ENCODE data around the gene ARFGAP1. TPM values are rescaled to one million over a fixed set of nuclear protein-coding genes. Genes with fewer than 3 reads are reported as not detected.
A peak's percentile ranks its signal among the peaks of the same experiment; 100 is the strongest.

ARFGAP1 gene
- 60.8 TPM for total RNA-seq
- long read RNA-seq, transcript ARFGAP1-203 (13 exons, 3,281 nt): major isoform, 40 of 94 reads
- long read RNA-seq, transcript ARFGAP1-209 (4 exons, 2,727 nt): minor isoform, 6 of 94 reads
- long read RNA-seq, partial matches to known transcripts: 40 of 94 reads
- long read RNA-seq, other reads (novel, unspliced or antisense): 5 of 94 reads

GRCh38 chr20:63272105-63273058 lies at the start of gene ARFGAP1:
ARFGAP1 (plus strand) TSS chr20:63272813; CDS start chr20:63275581, 2,768 bp downstream.
- peak; percentile 95 for DNase-seq (ENCODE audit: low spot score)

GRCh38 chr20:63223121-63223825 lies 49.3 kb upstream of the ARFGAP1 start:
- no peak for DNase-seq (ENCODE audit: low spot score)

DNA sequence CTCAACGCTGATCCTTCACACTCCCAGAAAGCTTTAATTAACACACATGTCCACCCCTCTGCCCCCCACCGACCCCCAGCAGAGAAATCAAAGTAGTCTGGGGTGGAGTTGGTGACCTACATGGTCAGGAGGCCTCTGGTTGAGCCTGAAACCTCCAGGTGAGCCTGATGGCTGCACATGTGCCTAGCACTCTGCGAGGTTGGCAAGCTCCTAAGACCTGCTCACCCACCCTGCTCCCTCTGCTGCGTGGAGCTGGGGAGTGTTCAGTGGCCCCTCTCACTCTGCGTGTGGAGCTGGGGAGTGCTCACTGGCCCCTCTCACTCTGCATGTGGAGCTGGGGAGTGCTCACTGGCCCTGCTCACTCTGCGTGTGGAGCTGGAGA lies 48.8 kb upstream of the ARFGAP1 start:
- no peak for DNase-seq (ENCODE audit: low spot score)

DNA sequence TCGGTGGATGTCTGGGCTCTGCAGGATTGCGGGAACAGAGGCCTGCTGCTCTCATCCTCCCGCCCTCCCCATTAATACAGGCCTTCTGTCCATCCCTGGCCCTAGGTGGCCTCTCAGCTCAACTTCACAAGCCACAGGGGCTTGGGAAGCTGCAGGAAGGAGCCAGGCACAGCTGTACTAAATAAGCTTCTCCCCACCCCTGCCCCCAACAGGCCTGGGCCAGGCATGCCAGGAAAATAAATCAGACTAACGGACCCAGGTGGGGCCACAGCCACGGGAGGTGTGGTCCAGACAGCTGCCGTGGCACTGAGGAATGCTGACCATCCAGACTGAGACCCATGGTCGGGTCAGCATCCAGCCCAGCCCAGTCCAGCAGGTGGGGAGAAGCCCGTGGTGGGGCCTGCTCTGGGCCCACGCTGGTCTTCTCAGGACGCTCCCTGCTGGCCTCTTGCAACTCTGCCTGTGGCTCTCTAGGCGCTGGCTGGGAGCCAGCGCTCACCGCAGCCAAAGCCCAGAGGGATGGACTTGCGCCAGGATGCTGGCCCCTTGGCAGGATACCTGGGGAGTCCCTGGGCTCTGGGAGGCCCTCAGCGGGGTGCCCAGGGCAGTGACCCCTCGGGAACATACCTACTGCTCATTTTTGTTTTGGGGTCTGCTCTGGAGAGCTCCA lies 48.1 kb upstream of the ARFGAP1 start:
- no peak for DNase-seq (ENCODE audit: low spot score)

DNA sequence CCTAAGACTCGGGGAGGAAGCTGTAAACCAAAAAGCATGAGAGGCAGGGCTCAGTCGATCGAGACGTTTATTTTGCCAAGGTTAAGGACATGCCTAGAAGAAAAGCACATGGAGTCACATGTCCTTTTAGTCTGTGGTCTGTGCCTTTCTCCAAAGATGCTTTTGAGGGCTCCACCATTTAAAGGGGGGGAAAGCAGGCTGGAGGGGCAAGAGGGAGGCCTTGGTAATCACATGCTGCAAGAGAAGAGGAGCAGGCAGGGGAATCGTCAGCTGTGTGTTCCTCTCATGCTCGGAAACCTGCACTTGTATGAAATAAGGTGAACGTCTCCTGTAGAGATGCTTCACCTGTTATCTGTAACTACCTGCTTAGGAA lies 47.5 kb upstream of the ARFGAP1 start:
- no peak for DNase-seq (ENCODE audit: low spot score)

GRCh38 chr20:63226042-63226943 lies 46.3 kb upstream of the ARFGAP1 start:
- no peak for DNase-seq (ENCODE audit: low spot score)

DNA sequence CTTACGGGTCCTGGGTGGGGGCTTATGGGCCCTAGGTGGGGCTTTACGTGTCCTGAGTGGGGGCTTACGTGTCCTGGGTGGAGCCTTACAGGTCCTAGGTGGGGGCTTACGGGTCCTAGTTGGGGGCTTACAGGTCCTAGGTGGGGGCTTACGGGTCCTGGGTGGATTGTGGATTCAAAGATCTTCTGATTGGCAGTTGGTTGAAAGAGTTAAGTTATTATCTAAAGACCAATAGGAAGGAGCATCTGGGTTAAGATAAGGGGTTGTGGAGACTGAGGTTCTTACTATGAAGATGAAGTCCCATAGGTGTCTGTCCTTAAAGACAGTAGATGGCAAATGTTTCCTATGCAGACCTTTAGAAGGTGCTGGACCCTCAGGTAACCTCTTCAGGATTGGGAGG lies 45.4 kb upstream of the ARFGAP1 start:
- no peak for DNase-seq (ENCODE audit: low spot score)

DNA sequence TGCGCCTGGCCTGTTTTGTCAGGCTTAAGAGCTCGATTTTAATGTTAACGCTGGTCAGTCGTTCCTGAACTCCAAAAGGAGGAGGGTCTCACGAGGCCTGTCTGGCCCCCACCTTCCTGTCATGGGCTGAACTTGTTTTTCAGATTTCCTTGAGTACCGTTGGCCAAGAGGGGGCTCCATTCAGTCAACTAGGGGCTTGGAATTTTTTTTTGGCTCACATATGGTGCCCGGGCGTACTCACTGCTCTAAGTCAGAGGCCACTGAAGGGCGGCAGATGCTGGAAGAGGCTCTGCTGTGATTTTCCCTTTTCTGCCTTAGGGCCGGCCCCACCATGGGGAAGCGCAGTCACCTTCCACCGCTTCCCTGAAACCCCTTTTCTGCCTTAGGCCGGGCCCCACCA lies 43.8 kb upstream of the ARFGAP1 start:
- no peak for DNase-seq (ENCODE audit: low spot score)

- no peak for DNase-seq (ENCODE audit: low spot score)
Observed at GRCh38 chr20:63230800-63231268, 41.8 kb upstream of the ARFGAP1 start.

GRCh38 chr20:63232235-63233060 lies 40.2 kb upstream of the ARFGAP1 start:
- DNase-seq (ENCODE audit: low spot score): no peak

DNA sequence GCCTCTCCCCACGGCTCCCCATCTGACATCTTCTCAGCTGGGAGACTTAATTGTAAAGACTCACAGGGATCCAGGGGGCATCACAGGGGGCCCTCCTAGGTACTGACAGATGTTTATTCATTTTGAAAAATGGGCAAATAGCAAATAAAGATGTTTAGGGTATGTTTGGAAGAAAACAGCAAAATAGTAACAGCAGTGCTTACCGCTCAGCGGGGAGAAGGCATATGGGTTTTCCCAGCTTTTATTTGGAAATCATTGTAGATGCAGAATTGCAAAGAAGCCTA lies 39.6 kb upstream of the ARFGAP1 start:
- DNase-seq (ENCODE audit: low spot score): no peak

- DNase-seq (ENCODE audit: low spot score): no peak
Observed at GRCh38 chr20:63233924-63234323, 38.7 kb upstream of the ARFGAP1 start.

DNA sequence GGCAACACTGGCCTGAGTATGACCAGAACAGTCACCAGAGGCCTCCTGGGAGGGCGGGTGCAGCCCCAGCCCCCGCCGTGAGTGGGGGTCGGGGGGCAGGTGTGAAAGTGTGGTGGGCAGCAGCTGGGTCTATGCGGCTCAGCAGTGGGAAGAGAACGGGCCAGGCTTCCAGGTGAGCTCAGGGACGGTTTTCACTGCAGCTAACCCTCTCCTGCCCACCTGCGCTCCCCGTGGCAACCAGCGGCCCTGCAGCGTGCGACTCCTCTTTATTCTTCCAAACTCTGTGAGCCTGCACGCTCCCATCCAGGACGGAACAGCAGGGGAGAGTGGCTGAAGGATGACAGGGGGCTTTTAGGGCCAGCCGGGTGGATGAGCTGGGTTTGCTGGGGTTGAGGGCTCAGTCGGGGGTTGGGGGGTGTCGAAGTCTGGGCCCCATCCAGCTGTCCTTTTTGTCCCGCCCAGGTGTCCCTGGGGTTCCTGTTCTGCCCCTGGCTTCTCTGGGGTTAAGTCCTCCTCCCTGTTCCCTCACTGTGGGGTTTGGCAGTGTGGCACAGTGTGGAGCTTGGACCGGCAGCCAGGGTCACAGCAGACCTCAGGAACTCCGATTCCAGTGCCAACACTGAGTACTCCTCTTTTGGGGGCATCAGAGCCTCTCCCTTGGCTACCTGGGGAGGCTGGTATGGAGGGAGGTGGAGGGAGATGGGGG lies 37.8 kb upstream of the ARFGAP1 start:
- DNase-seq (ENCODE audit: low spot score): no peak

DNA sequence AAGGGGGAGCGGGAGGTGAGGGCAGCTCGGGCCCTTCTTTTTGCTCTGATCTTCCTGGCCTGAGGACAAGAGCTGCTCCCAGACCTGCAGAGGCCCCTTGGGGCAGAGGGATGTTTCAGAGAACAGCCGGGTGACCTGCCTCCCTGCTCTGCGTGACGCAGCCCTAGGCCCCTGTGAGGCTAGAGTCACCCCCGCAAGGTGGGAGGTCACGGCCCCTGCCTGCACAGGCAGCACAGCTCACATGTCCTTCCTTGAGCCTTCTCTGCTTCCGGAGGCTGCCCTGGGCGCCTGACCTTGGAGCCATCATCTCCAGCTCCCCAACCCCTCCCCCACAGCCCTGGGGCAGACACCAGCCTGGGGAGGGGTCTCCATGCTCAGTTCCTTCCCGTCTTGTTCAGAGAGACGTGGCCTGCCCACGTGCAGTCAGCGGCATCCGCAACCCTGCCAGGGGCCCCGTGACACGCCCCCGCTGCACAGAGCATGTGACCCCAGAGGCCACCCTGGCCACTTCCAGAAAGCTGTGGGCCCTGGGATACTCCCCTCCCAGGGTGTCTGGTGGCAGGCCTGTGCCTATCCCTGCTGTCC lies 37.1 kb upstream of the ARFGAP1 start, which contains the start of gene BIRC7:
TSS of gene BIRC7 (plus strand) at position 507 of the 585 bp plus-strand sequence. CDS start 192 bp downstream, outside the sequence.
- no peak for DNase-seq (ENCODE audit: low spot score)

DNA sequence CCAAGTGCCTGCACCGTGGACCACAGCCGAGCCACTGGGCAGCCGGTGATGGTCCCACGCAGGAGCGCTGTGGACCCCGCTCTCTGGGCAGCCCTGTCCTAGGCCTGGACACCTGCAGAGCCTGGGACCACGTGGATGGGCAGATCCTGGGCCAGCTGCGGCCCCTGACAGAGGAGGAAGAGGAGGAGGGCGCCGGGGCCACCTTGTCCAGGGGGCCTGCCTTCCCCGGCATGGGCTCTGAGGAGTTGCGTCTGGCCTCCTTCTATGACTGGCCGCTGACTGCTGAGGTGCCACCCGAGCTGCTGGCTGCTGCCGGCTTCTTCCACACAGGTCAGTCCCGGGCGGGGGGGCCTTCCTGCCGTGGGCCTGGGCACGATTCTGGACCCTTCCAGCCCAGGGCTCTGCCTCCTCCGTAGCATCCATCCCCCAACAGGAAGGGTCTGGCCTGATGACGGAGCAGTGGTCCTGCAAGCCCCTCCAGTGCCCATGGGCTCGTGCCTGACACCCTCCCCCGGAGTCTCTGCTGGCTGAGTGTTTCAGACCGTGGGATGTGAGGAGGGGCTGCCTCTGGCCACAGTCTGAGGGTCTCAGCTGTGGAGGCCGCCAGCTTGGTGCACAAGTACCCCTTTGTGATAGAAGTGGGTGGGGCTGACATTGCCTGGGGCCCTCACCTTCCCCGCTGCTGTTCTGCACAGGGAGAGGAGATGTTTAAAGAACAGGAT lies 36.3 kb upstream of the ARFGAP1 start:
- no peak for DNase-seq (ENCODE audit: low spot score)

DNA sequence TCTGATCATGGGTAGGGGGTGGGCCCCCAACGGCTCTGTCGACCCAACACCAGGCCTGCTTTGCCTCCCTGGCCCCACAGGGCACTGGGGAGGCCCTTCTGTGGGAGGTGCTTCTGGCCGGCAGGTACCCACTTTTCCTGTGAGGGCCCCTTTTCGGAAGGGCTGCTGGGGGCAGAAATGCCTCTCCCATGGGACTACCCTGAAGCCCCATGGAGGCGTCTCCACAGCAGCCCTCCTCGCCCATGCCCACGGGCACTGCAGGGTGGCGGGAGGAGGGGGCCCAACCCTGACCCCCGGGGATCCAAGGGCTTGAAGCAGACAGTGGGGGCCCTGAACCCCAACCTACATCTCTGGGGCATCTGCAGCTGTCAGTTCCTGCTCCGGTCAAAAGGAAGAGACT lies 34.6 kb upstream of the ARFGAP1 start:
- no peak for DNase-seq (ENCODE audit: low spot score)

DNA sequence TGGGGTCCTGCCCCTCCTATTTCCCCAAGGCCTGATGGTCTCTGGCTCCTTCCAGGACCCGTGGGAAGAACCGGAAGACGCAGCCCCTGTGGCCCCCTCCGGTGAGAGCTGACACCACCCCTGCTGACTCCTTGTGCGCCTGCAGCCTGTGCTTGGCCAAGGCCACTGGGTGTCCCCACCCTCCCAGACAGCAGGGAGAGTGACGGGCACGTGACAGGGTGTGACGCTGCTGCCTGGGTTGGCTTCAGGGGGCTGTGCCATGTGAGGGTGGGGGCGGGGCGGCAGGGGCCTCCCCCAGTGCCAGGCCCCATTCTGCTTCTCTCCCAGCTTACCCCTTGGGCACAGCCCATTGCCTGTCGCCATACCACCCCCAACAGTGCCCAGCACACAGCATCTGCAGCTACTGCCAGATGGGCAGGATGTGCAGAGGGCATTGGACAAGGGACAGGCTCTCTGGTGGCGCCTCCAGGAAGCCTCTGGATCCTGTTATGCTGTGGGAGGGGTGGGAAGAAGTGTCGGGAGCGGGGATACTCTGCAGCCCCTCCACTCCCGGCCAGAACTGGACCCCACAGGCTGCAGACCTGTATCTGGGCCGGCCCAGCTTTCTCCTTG lies 34.0 kb upstream of the ARFGAP1 start:
- DNase-seq (ENCODE audit: low spot score): no peak
